Measurements from ENCODE around the gene TRMT11.

DNA sequence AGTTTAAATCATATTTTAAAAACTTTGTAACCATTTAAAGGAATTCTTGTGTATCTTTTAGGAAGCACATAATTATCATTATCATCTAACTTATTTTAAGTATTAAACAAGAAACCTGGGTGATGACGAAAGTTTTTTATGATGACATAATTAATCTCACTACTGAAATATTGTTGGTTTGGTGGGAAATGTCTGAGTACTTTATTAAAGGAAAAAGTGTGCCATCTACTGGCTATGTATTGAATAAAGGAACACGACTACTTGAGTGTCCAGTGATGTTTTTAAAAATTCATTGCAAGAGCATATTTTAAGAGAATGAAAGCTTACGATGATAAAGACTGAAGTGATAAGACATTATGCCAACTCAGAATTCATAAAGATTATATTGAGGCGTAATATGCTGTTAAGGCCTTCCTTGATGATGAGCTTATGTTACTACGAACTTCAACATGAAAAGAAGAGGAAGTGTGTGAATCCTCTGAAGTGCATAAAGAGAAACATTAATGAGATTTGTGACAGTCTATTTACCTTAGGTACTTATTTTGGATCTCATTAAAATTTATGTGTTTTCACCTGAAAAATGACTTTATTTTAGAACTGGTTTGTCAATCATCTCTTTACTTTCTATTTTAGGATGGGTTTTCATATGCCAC, 12.0 kb upstream of the TRMT11 start:
- TF ChIP-seq, protein P1, sequence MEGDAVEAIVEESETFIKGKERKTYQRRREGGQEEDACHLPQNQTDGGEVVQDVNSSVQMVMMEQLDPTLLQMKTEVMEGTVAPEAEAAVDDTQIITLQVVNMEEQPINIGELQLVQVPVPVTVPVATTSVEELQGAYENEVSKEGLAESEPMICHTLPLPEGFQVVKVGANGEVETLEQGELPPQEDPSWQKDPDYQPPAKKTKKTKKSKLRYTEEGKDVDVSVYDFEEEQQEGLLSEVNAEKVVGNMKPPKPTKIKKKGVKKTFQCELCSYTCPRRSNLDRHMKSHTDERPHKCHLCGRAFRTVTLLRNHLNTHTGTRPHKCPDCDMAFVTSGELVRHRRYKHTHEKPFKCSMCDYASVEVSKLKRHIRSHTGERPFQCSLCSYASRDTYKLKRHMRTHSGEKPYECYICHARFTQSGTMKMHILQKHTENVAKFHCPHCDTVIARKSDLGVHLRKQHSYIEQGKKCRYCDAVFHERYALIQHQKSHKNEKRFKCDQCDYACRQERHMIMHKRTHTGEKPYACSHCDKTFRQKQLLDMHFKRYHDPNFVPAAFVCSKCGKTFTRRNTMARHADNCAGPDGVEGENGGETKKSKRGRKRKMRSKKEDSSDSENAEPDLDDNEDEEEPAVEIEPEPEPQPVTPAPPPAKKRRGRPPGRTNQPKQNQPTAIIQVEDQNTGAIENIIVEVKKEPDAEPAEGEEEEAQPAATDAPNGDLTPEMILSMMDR (IDR thresholded peaks at IDR 0.05), result peak; percentile 74
- TF ChIP-seq TEAD4 (IDR thresholded peaks at IDR 0.05; ENCODE audit: borderline replicate concordance, insufficient read depth) (no peak), FOXJ3 (CRISPR knock-in tag; IDR thresholded peaks at IDR 0.05) (no peak), ZBTB33 (IDR thresholded peaks at IDR 0.05; ENCODE audit: borderline replicate concordance, low read depth) (no peak), EZH2phosphoT487 (IDR thresholded peaks at IDR 0.05; ENCODE audit: borderline replicate concordance, low read depth) (no peak), POLR2AphosphoS5 (IDR thresholded peaks at IDR 0.05; ENCODE audit: low read depth, low read length) (no peak), SIN3A (IDR thresholded peaks at IDR 0.05; ENCODE audit: borderline replicate concordance, low read depth, low read length) (no peak), RAD21 (IDR thresholded peaks at IDR 0.05; ENCODE audit: low read length) (peak; percentile 80), USF2 (IDR thresholded peaks at IDR 0.05; ENCODE audit: borderline replicate concordance, low read depth, low read length) (no peak), CHD2 (IDR thresholded peaks at IDR 0.05; ENCODE audit: low read length, partially characterized antibody) (no peak)
